SH-SY5Y (cell line): Measurements from ENCODE around the gene HSP90B1.

Experiments used
- GATA2 ChIP-seq: IDR thresholded peaks from 2 replicates; pipeline ENCODE4 v1.6.1; 2011; ENCODE audit warnings: mild to moderate bottlenecking, low read depth, low read length
- GATA3 ChIP-seq: IDR thresholded peaks from 2 replicates; pipeline ENCODE4 v1.6.1; 2011; ENCODE audit warnings: low read depth, mild to moderate bottlenecking, low read length, moderate library complexity

The HSP90B1 gene

GRCh38 chr12:103930034-103930786 is at the start of gene HSP90B1:
TSS of gene HSP90B1 (plus strand) at chr12:103930410. CDS start at chr12:103930516, 106 bp downstream.
- no peak for TF ChIP-seq GATA2
- TF ChIP-seq GATA3: no peak

DNA sequence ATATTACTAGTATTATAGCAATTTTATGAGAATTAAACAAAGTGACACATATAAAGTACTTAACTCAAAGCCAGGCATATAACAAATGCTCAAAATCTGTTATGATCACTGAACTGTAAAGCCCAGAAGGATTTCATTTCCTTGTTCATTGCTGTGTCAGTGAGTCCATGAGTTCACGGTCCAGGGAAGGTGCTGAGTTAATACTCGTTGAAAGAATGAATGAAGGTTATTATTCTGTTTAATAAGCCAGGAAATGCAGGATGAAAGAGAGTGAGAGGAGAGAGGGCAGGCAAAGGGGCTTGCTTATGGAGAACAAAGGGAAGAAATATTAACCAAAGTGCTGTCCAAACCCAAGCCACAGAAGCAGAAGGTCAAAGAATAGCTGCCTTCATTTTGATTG is 48.9 kb upstream of the HSP90B1 start:
- TF ChIP-seq GATA2 (no peak), GATA3 (no peak)

DNA sequence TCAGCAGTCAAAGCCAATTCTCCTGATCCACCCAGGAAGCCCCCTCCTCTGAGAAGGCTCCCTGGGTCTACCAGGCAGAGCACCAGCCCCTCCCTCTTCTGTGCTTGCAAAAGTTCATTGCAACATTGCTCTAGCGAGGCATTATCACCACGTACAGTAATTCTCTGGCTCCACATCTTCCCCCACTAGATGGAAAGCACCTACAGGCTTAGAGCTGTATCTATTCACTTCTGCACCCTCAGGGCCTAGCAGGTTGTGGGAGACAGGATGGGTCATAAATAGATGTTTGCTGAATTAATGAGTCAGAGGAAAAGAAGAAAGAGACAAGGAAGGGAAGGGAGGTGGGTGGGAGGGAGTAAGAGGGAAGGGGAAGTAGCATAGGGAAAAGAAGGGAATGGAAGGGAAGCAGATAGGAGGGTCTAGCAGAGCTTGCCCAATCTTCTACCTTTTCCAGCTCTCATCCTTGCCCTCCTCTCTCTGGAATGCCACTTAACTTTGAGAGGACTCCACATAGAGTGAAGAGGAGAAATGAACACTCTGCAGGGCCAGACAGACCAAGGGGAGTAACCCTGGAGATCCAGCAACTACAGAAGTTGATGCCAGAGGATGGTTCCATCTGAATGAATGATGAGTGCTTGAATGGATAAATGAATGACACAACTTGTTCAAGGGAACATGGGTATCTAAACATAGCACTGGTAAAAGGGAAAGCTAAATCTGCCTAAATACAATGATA is 47.2 kb upstream of the HSP90B1 start:
- TF ChIP-seq GATA3 (no peak), GATA2 (no peak)

DNA sequence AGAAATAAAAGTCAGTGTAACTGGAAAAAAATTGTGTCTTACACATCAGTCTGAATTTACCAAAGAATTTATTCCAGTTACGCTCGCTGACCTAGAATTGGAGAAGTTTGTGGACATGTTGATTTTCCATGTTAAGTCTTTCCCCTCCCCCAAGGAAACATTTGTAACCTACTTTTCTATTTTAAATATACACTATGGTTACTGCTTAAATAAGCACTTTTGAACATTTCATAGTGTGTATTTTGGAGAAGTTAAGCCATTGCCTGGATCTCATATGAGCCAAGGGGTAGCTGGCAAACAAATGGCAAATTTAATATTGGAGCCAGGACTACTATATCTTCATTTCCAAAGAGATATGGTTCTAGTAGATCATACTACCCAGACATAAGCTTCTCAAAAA is 46.3 kb upstream of the HSP90B1 start:
- no peak for TF ChIP-seq GATA3
- no peak for TF ChIP-seq GATA2

DNA sequence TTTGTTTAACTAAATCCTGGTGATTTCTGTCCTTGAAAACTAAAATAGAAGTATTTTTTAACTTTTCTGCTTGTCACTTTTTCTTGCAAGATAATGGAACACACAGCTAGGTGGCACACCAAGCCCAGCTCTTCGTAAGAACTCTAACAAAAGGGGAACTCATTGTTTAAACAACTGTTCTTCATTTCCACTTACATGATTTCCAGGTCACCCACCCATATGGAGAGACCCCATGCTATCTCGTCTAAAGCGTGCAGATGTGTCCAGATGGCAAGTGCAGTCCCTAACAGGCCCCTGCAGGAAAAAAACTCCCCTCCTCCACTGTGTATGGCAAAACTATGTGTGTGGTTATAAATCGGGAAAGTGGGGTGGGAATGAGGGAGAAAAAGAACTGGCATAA is 45.9 kb upstream of the HSP90B1 start:
- TF ChIP-seq GATA3 (no peak), GATA2 (no peak)

DNA sequence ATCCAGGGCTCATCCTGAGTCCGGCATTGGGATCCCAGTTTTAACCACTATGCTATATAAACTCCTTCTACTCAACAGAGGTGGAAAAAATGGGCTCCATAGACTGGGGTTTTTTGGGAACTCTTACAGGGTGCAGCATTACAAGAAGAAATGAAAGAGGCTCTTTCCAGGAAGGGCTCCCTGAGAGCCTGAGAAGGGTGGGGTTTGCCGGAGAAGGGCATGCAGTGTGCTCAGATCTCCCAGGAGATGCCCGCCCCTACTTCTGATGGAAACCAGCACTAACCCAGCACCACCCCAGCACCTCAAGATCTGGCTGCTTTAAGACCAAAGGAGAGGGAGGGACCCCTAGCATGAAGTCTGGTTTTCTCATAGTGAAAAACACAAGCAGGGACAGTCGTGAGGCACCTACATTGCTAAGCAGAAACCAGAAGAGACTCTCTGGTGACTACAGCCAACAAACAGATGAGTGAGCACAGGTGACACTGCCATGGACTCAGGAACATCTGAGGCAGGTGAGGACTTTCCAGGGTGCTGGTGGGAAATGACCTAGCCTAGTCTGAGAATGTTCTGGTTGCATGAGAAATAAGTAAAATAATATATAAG is 43.9 kb upstream of the HSP90B1 start:
- TF ChIP-seq GATA3 (no peak), GATA2 (no peak)

DNA sequence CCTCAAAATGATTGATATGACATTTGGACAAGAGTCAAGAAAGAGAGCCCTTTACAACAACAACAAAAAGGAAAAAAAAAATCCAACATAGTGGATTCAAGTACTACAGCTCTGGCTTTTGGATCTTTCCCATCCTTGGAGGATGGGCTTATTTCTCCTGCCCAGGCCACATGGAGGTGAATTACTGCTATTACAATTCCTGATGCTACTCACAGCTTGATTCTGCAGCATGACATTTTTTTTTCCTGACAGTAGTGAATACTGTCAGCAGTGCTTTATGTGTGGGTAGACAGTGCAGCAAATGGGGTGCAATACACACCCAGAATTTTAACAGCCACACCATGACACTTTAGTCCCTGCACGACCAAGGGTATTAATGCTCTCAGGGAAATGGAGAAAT is 42.5 kb upstream of the HSP90B1 start:
- TF ChIP-seq GATA2 (no peak), GATA3 (no peak)

- no peak for TF ChIP-seq GATA2
These were observed 32.9 kb upstream of the HSP90B1 start for GRCh38 chr12:103897316-103897715.

DNA sequence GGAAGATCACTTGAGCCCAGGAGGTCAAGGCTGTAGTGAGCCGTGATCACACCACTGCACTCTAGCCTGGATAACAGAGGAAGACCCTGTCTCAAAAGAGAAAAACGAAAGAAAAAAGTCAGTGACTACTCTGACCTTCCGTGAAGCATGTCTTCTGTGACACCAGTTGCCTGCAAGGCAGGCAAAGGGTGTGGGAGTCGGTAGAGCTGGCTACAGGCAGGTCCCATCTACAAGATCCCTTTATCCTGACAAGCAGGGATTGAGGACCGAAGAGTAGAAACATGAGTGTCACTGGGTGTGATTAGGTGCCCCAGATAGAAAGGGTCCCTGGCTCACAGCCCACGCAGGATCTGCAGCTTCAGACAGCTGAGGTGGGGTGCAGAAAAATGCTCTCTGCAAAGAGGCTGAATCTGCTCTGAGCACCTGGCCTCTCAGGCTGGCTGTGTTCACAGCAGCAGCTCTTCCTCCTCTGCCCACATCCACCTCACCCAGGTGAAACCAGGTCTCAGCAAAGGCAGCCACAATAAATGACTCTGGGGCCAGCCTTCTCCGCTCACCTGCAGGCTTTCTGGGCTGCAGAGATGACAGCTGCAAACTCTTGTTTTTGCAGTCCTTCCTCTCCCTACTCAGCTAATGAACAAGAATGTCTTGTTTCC is 28.6 kb upstream of the HSP90B1 start:
- TF ChIP-seq GATA3 (no peak), GATA2 (no peak)

DNA sequence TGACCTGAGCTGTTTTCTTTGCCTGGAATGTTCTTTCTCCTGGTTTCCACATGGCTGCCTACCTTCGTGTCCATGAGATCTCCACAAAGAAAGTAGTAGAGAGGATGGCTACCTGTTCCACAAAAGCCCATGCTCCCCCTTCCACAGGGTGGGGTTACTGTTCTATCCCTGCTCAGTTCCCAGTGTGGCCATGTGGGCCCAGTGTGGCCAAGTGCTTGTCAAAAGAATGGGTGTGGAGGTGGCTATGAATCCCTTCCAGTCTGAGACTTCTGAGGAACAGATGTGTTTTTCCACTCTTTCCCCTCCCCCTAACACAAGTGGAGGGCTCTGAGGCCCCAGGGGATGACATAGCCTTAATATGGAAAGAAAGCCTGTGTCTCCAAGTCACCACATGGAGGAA is 26.2 kb upstream of the HSP90B1 start:
- no peak for TF ChIP-seq GATA2
- TF ChIP-seq GATA3: no peak

GRCh38 chr12:103905730-103906349 is 24.4 kb upstream of the HSP90B1 start:
- TF ChIP-seq GATA2 (no peak), GATA3 (no peak)

DNA sequence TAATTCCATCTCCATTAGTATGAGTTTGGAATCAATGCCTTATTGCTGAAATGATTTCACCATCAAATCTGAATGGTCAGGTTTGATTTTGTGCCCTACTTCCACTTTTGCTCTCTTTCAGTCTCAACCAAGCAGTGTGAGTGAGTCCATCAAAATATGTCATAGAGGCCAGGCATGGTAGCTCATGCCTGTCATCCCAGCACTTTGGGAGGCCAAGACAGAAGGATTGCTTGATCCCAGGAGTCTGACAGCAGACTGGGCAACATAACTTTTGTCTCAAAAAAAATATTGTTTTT is 22.0 kb upstream of the HSP90B1 start:
- TF ChIP-seq GATA2 (no peak), GATA3 (no peak)

DNA sequence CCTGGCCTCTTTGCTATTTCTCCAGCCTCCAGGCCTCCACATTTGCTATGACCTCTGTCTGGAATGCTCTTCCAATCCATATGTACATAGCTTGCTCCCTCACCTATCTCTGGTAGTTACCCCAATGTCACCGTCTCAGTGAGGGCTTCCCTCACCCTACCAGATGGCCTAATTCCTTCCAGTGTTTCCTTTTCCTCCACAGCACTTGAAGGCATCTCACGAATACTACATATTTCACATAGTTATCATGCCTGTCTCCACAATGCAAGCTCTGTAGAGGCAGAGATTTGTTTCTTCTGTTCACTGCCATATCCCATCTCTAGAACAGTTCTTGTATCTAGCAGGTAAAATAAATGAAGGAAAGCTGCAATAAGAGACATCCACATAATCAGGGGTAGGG is 21.3 kb upstream of the HSP90B1 start:
- TF ChIP-seq GATA2 (no peak), GATA3 (no peak)

GRCh38 chr12:103909811-103910210 is 20.4 kb upstream of the HSP90B1 start:
- no peak for TF ChIP-seq GATA3
- no peak for TF ChIP-seq GATA2
